ENCODE results near the gene VPS41. TPM values are rescaled to one million over a fixed set of nuclear protein-coding genes. Genes with fewer than 3 reads are reported as not detected.
A peak's percentile ranks its signal among the peaks of the same experiment; 100 is the strongest.

The VPS41 gene
- total and polyA plus RNA-seq, 2 donors, result 28.3 to 30.3 TPM

DNA sequence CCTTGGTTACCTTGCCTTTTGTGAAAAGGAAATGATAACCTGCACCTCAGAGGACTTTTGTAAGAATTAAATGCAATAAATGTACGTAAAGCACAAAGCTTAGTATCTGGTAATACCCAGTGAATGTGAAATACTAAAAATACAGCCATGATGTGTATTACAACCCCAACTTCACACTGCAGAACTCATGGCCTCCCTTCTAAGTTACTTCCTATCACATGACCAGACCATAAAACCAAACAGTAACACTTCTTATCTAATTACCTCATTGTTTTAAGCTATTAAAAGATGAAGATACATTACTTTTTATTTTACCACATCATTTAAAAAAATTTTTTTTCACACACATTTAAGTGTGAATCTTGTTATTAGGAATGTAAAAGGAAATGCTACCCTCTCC, 29.0 kb downstream of the VPS41 start:
- Histone ChIP-seq H3K27me3 (ENCODE audit: control insufficient read depth in 2 of 2, insufficient read depth in 1 of 2, low read length in 1 of 2) (no peaks in the 10 kb centered on the region), H3K27ac (ENCODE audit: low read depth in 1 of 2, low read length in 1 of 2) (no peak overlapping the region), H3K36me3 (ENCODE audit: control insufficient read depth in 2 of 2, insufficient read depth in 2 of 2, low read length in 1 of 2) (no peaks in the 10 kb centered on the region), H3K4me1 (ENCODE audit: control insufficient read depth in 2 of 2, insufficient read depth in 2 of 2, low read length in 2 of 2) (no peaks in the 10 kb centered on the region), H3K4me3 (ENCODE audit: low read length in 2 of 2) (no peak overlapping the region), H3K9me3 (ENCODE audit: control insufficient read depth in 2 of 2, insufficient read depth in 1 of 2, low read length in 1 of 2) (no peaks in the 10 kb centered on the region)
- WGBS, result 99% methylated on average over 1 of the region's 1 CpG
- DNase-seq (ENCODE audit: low read depth in 6 of 9, low spot score in 9 of 9), result no peak

DNA sequence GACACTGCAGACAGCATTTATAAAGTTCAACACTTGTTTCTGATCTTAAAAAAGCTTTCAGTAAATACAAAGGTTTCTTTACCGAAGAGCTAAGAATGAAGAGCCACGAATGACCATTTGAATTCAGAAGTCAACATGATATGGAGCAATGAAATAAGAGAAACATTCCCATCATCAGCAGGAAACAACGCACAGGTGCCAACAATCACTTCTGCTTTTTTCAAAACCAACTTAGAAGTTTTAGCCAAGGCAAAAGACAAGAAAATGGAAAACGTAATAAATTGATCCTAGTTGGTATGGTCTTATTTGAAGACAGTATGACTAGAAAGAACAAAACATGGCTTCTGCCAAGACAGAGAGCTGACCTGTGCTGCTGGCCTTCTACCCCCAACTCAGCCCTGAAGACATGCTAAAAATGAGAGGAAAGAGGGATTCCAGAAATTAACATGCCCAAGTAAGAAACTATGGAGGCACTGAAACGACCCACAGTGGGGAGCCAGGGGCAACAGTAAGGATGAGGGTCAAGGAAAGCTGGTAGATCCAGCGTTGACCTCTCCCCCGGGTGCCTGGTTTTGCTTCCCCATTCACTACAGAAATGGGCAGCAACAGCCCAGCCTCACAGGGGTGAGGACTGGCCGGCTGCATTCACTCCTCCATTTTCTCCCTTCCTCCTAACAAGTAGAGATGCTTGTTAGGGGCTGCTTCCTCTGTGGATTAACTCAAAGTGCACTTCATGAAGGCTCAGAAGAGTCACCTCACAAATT, 30.1 kb downstream of the VPS41 start:
- no peak overlapping the region for H3K27ac ChIP-seq (ENCODE audit: low read depth in 1 of 2, low read length in 1 of 2)
- H3K9me3 ChIP-seq (ENCODE audit: control insufficient read depth in 2 of 2, insufficient read depth in 1 of 2, low read length in 1 of 2), result no peaks in the 10 kb centered on the region
- no peaks in the 10 kb centered on the region for H3K36me3 ChIP-seq (ENCODE audit: control insufficient read depth in 2 of 2, insufficient read depth in 2 of 2, low read length in 1 of 2)
- no peak for DNase-seq (ENCODE audit: low read depth in 6 of 9, low spot score in 9 of 9)
- no peaks in the 10 kb centered on the region for H3K27me3 ChIP-seq (ENCODE audit: control insufficient read depth in 2 of 2, insufficient read depth in 1 of 2, low read length in 1 of 2)
- 56% methylated on average over 8 of the region's 8 CpGs for WGBS
- no peaks in the 10 kb centered on the region for H3K4me1 ChIP-seq (ENCODE audit: control insufficient read depth in 2 of 2, insufficient read depth in 2 of 2, low read length in 2 of 2)
- no peak overlapping the region for H3K4me3 ChIP-seq (ENCODE audit: low read length in 2 of 2)

GRCh38 chr7:38873433-38873832, 35.6 kb downstream of the VPS41 start:
- Histone ChIP-seq H3K27me3 (ENCODE audit: control insufficient read depth in 2 of 2, insufficient read depth in 1 of 2, low read length in 1 of 2) (no peaks in the 10 kb centered on the region), H3K27ac (ENCODE audit: low read depth in 1 of 2, low read length in 1 of 2) (no peak overlapping the region), H3K9me3 (ENCODE audit: control insufficient read depth in 2 of 2, insufficient read depth in 1 of 2, low read length in 1 of 2) (no peaks in the 10 kb centered on the region), H3K4me1 (ENCODE audit: control insufficient read depth in 2 of 2, insufficient read depth in 2 of 2, low read length in 2 of 2) (no peaks in the 10 kb centered on the region), H3K36me3 (ENCODE audit: control insufficient read depth in 2 of 2, insufficient read depth in 2 of 2, low read length in 1 of 2) (peaks cover 0 to under 1% of the 10 kb centered on the region in 2 donors), H3K4me3 (ENCODE audit: low read length in 2 of 2) (no peak overlapping the region)
- WGBS, result 95% methylated on average over 4 of the region's 4 CpGs
- no peak for DNase-seq (ENCODE audit: low read depth in 6 of 9, low spot score in 9 of 9)

- peaks cover 0 to 3% of the 10 kb centered on the region in 2 donors for H3K36me3 ChIP-seq (ENCODE audit: control insufficient read depth in 2 of 2, insufficient read depth in 2 of 2, low read length in 1 of 2)
- no peaks in the 10 kb centered on the region for H3K4me1 ChIP-seq (ENCODE audit: control insufficient read depth in 2 of 2, insufficient read depth in 2 of 2, low read length in 2 of 2)
- no peak overlapping the region for H3K4me3 ChIP-seq (ENCODE audit: low read length in 2 of 2)
- no peak overlapping the region for H3K27ac ChIP-seq (ENCODE audit: low read depth in 1 of 2, low read length in 1 of 2)
- H3K9me3 ChIP-seq (ENCODE audit: control insufficient read depth in 2 of 2, insufficient read depth in 1 of 2, low read length in 1 of 2), result no peaks in the 10 kb centered on the region
- WGBS, result 97% methylated on average over 5 of the region's 5 CpGs
- no peaks in the 10 kb centered on the region for H3K27me3 ChIP-seq (ENCODE audit: control insufficient read depth in 2 of 2, insufficient read depth in 1 of 2, low read length in 1 of 2)
- no peak for DNase-seq (ENCODE audit: low read depth in 6 of 9, low spot score in 9 of 9)
These were observed 36.8 kb downstream of the VPS41 start for GRCh38 chr7:38872202-38872601.

GRCh38 chr7:38870147-38870546, 38.8 kb downstream of the VPS41 start:
- WGBS, result 91% methylated on average over 3 of the region's 3 CpGs
- no peak for DNase-seq (ENCODE audit: low read depth in 6 of 9, low spot score in 9 of 9)
- H3K9me3 ChIP-seq (ENCODE audit: control insufficient read depth in 2 of 2, insufficient read depth in 1 of 2, low read length in 1 of 2), result no peaks in the 10 kb centered on the region

DNA sequence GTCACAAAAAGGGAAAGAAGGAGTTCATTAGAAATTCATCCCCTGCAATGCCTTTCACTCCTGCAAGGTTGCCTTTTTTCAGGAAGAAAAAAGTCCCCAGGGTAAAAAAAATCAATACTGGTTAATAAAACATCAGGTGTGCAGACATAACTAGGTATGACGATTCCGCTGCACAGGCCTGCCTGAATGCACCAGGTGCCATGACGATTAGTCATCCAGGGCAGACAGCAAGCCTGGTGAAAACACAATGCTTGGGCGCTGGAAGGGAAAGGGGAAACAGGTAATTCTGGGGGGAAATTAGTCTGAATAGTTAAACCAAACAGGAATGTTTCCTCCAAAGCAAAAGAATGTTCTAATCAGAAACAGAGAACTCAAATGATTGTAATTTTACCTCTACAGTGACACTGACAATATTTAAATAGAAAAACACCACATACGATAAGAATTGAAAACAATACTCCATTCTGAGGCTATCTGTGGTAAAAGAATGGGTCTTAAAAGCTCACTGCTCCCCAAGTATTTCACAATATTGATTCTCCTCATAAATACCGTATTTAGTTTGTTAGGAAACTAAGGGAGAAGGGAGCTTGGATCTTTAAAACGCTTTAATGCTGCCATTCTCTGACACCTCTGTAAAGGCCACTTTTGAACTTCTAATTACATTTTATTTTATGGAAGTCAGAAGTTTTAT, 45.2 kb downstream of the VPS41 start:
- Histone ChIP-seq H3K4me1 (ENCODE audit: control insufficient read depth in 2 of 2, insufficient read depth in 2 of 2, low read length in 2 of 2) (no peaks in the 10 kb centered on the region), H3K36me3 (ENCODE audit: control insufficient read depth in 2 of 2, insufficient read depth in 2 of 2, low read length in 1 of 2) (peaks cover 3 to 9% of the 10 kb centered on the region in 2 donors), H3K9me3 (ENCODE audit: control insufficient read depth in 2 of 2, insufficient read depth in 1 of 2, low read length in 1 of 2) (no peaks in the 10 kb centered on the region), H3K27me3 (ENCODE audit: control insufficient read depth in 2 of 2, insufficient read depth in 1 of 2, low read length in 1 of 2) (no peaks in the 10 kb centered on the region), H3K4me3 (ENCODE audit: low read length in 2 of 2) (no peak overlapping the region), H3K27ac (ENCODE audit: low read depth in 1 of 2, low read length in 1 of 2) (no peak overlapping the region)
- WGBS, result 96% methylated on average over 7 of the region's 7 CpGs
- DNase-seq (ENCODE audit: low read depth in 6 of 9, low spot score in 9 of 9), result no peak

More at GRCh38 chr7:38870147-38870546, 38.8 kb downstream of the VPS41 start:
- H3K27me3 ChIP-seq (ENCODE audit: control insufficient read depth in 2 of 2, insufficient read depth in 1 of 2, low read length in 1 of 2), result no peaks in the 10 kb centered on the region
- H3K4me3 ChIP-seq (ENCODE audit: low read length in 2 of 2), result no peak overlapping the region
- peaks cover 0 to 3% of the 10 kb centered on the region in 2 donors for H3K36me3 ChIP-seq (ENCODE audit: control insufficient read depth in 2 of 2, insufficient read depth in 2 of 2, low read length in 1 of 2)
- H3K4me1 ChIP-seq (ENCODE audit: control insufficient read depth in 2 of 2, insufficient read depth in 2 of 2, low read length in 2 of 2), result no peaks in the 10 kb centered on the region
- no peak overlapping the region for H3K27ac ChIP-seq (ENCODE audit: low read depth in 1 of 2, low read length in 1 of 2)

DNA sequence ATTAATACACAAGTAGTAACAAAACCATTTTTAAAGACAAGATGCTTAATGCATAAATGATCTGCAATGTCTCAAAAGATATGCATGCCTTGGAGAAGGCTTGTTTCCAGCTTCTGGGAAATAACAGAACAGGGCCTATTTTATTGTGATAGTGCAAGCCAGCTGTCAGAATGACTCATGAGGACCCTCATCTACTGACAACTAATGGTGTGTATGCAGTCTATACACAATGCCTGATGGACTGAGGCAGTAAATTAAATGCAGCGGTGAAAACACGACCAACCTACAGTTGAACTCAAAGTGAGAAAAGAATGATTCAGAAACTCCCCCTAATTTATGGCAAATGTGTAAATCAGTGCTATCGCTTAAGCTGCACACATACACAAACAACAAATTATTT, 46.3 kb downstream of the VPS41 start:
- Histone ChIP-seq H3K4me3 (ENCODE audit: low read length in 2 of 2) (no peak overlapping the region), H3K36me3 (ENCODE audit: control insufficient read depth in 2 of 2, insufficient read depth in 2 of 2, low read length in 1 of 2) (peaks cover 3 to 5% of the 10 kb centered on the region in 2 donors), H3K9me3 (ENCODE audit: control insufficient read depth in 2 of 2, insufficient read depth in 1 of 2, low read length in 1 of 2) (no peaks in the 10 kb centered on the region), H3K27me3 (ENCODE audit: control insufficient read depth in 2 of 2, insufficient read depth in 1 of 2, low read length in 1 of 2) (no peaks in the 10 kb centered on the region), H3K27ac (ENCODE audit: low read depth in 1 of 2, low read length in 1 of 2) (no peak overlapping the region), H3K4me1 (ENCODE audit: control insufficient read depth in 2 of 2, insufficient read depth in 2 of 2, low read length in 2 of 2) (no peaks in the 10 kb centered on the region)
- no peak for DNase-seq (ENCODE audit: low read depth in 6 of 9, low spot score in 9 of 9)
- 96% methylated on average over 3 of the region's 3 CpGs for WGBS

DNA sequence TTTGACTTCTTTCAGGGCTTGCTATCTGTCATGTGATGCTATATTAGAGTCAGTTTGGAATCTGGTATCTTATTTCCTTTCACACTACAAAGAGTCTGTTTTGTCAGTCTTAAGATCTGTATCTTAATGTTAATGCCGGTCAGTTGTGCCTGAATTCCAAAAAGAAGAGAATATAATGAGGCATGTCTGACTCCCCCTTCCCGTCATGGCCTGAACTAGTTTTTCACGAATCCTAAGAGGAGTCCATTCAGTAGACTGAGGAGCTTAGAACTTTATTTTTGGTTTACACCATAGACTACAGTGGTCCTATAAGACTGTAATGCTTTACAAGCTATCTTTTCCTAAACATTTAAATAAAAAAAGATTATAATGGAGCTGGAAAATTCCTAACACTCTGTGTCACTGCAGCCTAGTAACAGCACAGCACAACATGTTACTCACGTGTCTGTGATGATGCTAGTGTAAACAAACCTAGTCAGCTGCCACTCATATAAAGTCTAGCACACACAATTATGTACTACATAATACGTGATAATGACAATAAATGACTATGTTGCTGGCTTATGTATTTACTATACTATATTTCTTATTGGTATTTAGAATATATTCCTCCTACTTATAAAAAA, 50.6 kb downstream of the VPS41 start:
- no peak for DNase-seq (ENCODE audit: low read depth in 6 of 9, low spot score in 9 of 9)
- H3K27ac ChIP-seq (ENCODE audit: low read depth in 1 of 2, low read length in 1 of 2), result peak overlapping the region in 1 of 2 donors; percentile 28
- no peaks in the 10 kb centered on the region for H3K9me3 ChIP-seq (ENCODE audit: control insufficient read depth in 2 of 2, insufficient read depth in 1 of 2, low read length in 1 of 2)
- peaks cover 3 to 5% of the 10 kb centered on the region in 2 donors for H3K36me3 ChIP-seq (ENCODE audit: control insufficient read depth in 2 of 2, insufficient read depth in 2 of 2, low read length in 1 of 2)
- H3K4me3 ChIP-seq (ENCODE audit: low read length in 2 of 2), result no peak overlapping the region
- no peaks in the 10 kb centered on the region for H3K4me1 ChIP-seq (ENCODE audit: control insufficient read depth in 2 of 2, insufficient read depth in 2 of 2, low read length in 2 of 2)
- no peaks in the 10 kb centered on the region for H3K27me3 ChIP-seq (ENCODE audit: control insufficient read depth in 2 of 2, insufficient read depth in 1 of 2, low read length in 1 of 2)
- WGBS, result 95% methylated on average over 5 of the region's 5 CpGs

GRCh38 chr7:38855867-38856266, 53.1 kb downstream of the VPS41 start:
- Histone ChIP-seq H3K4me1 (ENCODE audit: control insufficient read depth in 2 of 2, insufficient read depth in 2 of 2, low read length in 2 of 2) (no peaks in the 10 kb centered on the region), H3K27me3 (ENCODE audit: control insufficient read depth in 2 of 2, insufficient read depth in 1 of 2, low read length in 1 of 2) (no peaks in the 10 kb centered on the region), H3K4me3 (ENCODE audit: low read length in 2 of 2) (no peak overlapping the region), H3K9me3 (ENCODE audit: control insufficient read depth in 2 of 2, insufficient read depth in 1 of 2, low read length in 1 of 2) (no peaks in the 10 kb centered on the region), H3K36me3 (ENCODE audit: control insufficient read depth in 2 of 2, insufficient read depth in 2 of 2, low read length in 1 of 2) (no peaks in the 10 kb centered on the region), H3K27ac (ENCODE audit: low read depth in 1 of 2, low read length in 1 of 2) (no peak overlapping the region)
- 77% methylated on average over 2 of the region's 2 CpGs for WGBS
- no peak for DNase-seq (ENCODE audit: low read depth in 6 of 9, low spot score in 9 of 9)
